ENCODE data around the gene BDP1.
"Not testable (repeated sequence)": the region's sequence is repeated elsewhere in the genome, so short reads cannot be mapped to it uniquely, and the experiment has no call there.

BDP1 gene

GRCh38 chr5:71441564-71441963 lies 13.9 kb upstream of the BDP1 start:
- not testable (repeated sequence) for H3K9me3 ChIP-seq (ENCODE audit: control insufficient read depth in 1 of 2, low read length in 2 of 2); H3K9ac ChIP-seq (ENCODE audit: low read depth in 1 of 2, low read length in 2 of 2); H3K27ac ChIP-seq (ENCODE audit: low read depth, low read length); H3K36me3 ChIP-seq (ENCODE audit: control insufficient read depth in 1 of 2, insufficient read depth in 2 of 2, low read length in 2 of 2); H3K27me3 ChIP-seq (ENCODE audit: control insufficient read depth in 1 of 2, insufficient read depth in 2 of 2, low read length in 2 of 2); H3K4me3 ChIP-seq (ENCODE audit: low read depth in 1 of 2, low read length in 2 of 2); H3K4me1 ChIP-seq (ENCODE audit: control insufficient read depth in 1 of 2, insufficient read depth in 2 of 2, low read length in 2 of 2)

DNA sequence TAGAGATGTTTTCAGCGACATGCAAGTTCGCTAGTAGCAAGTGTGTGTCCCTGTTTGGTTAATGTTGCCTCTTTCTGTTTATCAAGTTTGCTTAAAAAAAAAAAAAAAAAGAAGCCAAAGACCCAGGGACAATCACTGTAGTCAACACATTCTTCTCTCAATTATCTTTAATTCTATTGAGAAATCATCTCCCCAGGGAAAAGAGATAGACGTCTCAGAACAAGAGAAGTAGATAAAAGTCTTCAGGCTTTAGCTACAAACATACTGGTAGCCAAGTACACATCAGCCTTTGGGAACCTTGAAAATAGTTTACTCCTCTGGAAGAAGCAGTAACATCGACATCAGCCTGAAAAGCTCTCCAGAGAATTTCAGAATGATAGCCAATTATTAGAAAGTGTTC lies 11.6 kb upstream of the BDP1 start:
- H3K4me1 ChIP-seq (ENCODE audit: control insufficient read depth in 1 of 2, insufficient read depth in 2 of 2, low read length in 2 of 2); H3K27me3 ChIP-seq (ENCODE audit: control insufficient read depth in 1 of 2, insufficient read depth in 2 of 2, low read length in 2 of 2); H3K27ac ChIP-seq (ENCODE audit: low read depth, low read length); H3K9ac ChIP-seq (ENCODE audit: low read depth in 1 of 2, low read length in 2 of 2); H3K9me3 ChIP-seq (ENCODE audit: control insufficient read depth in 1 of 2, low read length in 2 of 2); H3K36me3 ChIP-seq (ENCODE audit: control insufficient read depth in 1 of 2, insufficient read depth in 2 of 2, low read length in 2 of 2); H3K4me3 ChIP-seq (ENCODE audit: low read depth in 1 of 2, low read length in 2 of 2): not testable (repeated sequence)

- H3K9ac ChIP-seq (ENCODE audit: low read depth in 1 of 2, low read length in 2 of 2); H3K4me1 ChIP-seq (ENCODE audit: control insufficient read depth in 1 of 2, insufficient read depth in 2 of 2, low read length in 2 of 2); H3K27ac ChIP-seq (ENCODE audit: low read depth, low read length); H3K9me3 ChIP-seq (ENCODE audit: control insufficient read depth in 1 of 2, low read length in 2 of 2); H3K4me3 ChIP-seq (ENCODE audit: low read depth in 1 of 2, low read length in 2 of 2); H3K27me3 ChIP-seq (ENCODE audit: control insufficient read depth in 1 of 2, insufficient read depth in 2 of 2, low read length in 2 of 2); H3K36me3 ChIP-seq (ENCODE audit: control insufficient read depth in 1 of 2, insufficient read depth in 2 of 2, low read length in 2 of 2): not testable (repeated sequence)
These were observed 10.4 kb upstream of the BDP1 start for GRCh38 chr5:71445015-71445414.

DNA sequence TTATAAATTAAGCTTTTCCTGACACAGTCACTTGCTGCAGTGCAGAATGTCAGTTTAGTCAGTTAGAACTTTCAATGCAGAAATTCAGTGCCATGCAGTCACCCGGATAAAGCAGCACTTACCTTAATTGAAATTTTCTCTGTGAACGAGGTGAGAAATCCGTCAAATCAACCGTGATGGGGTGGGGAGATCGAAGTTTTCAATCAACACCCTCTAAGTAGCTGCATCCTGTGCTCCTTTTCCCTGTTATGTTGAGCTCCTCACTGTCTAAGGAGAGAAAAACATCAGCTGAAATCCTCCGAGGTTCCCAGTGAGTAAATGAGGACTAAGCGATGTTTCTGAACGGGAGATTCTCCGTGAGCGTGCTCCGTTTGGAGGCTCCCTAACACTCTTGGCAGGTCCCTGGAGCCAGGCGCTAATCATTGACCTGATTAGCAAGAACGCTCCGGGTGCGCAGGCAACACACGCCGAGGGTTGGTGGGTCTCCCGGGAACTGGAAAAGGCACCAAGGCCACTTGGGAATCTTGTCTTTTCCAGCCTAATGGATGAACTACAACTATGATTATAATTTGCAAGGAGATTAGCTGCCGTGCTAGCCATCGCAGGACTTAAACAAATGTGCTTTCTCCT lies 9.8 kb upstream of the BDP1 start:
- not testable (repeated sequence) for H3K36me3 ChIP-seq (ENCODE audit: control insufficient read depth in 1 of 2, insufficient read depth in 2 of 2, low read length in 2 of 2); H3K9ac ChIP-seq (ENCODE audit: low read depth in 1 of 2, low read length in 2 of 2); H3K27ac ChIP-seq (ENCODE audit: low read depth, low read length); H3K9me3 ChIP-seq (ENCODE audit: control insufficient read depth in 1 of 2, low read length in 2 of 2); H3K4me1 ChIP-seq (ENCODE audit: control insufficient read depth in 1 of 2, insufficient read depth in 2 of 2, low read length in 2 of 2); H3K27me3 ChIP-seq (ENCODE audit: control insufficient read depth in 1 of 2, insufficient read depth in 2 of 2, low read length in 2 of 2)
- H3K4me3 ChIP-seq (ENCODE audit: low read depth in 1 of 2, low read length in 2 of 2) = peak overlapping the region in 1 of 2 donors; percentile 21

- not testable (repeated sequence) for H3K4me3 ChIP-seq (ENCODE audit: low read depth in 1 of 2, low read length in 2 of 2); H3K9me3 ChIP-seq (ENCODE audit: control insufficient read depth in 1 of 2, low read length in 2 of 2); H3K27ac ChIP-seq (ENCODE audit: low read depth, low read length); H3K27me3 ChIP-seq (ENCODE audit: control insufficient read depth in 1 of 2, insufficient read depth in 2 of 2, low read length in 2 of 2); H3K4me1 ChIP-seq (ENCODE audit: control insufficient read depth in 1 of 2, insufficient read depth in 2 of 2, low read length in 2 of 2); H3K9ac ChIP-seq (ENCODE audit: low read depth in 1 of 2, low read length in 2 of 2); H3K36me3 ChIP-seq (ENCODE audit: control insufficient read depth in 1 of 2, insufficient read depth in 2 of 2, low read length in 2 of 2)
These were observed 8.8 kb upstream of the BDP1 start for GRCh38 chr5:71446540-71447216.

DNA sequence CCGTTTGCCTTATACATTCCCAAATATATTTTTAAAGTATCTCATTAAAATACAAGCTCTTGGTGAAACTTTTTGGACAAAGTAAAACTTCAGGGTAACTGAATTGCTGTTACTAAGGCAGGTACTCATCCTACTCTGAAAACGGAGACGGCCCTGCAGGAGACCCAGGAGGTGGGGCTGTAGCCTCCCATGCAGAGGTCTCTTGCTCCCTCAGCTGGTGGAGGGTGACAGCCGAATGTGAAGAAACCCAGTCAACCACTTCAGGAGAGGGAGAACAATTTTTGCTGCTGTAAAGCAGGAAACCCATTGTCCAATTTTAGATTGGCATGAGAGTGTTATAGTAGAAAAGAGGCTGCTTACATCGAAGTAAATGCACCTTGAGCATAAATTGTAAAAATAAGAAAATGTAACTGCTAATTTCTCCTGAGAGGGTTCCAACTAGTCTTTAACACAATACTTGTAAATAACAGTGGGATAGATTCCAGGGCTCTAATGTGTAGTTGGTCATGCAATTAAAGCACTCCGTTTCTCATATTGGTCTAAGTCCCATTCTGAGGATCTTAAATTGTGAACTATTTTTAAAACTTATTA lies 8.1 kb upstream of the BDP1 start:
- not testable (repeated sequence) for H3K4me3 ChIP-seq (ENCODE audit: low read depth in 1 of 2, low read length in 2 of 2); H3K27me3 ChIP-seq (ENCODE audit: control insufficient read depth in 1 of 2, insufficient read depth in 2 of 2, low read length in 2 of 2)

DNA sequence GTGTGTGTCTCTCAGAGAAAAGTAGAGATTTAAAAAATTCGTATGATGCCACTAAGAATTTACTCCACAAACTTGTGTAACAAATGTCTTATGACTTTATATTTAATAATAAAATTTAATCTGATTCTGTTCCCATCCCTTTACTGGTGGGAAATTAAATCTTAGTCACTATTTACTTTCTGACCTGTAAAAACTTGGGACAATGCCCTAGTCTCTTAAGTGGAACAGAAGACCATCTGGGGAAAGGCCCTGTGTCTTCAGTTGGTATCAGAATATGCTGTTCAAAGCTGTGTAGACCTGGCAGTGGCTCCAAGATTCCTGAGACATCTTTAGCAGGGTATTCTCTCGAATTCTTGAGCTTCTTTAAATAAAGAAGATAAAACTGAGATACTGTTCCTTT lies 2.6 kb upstream of the BDP1 start:
- Histone ChIP-seq H3K27ac (ENCODE audit: low read depth, low read length) (no peak overlapping the region), H3K9me3 (ENCODE audit: control insufficient read depth in 1 of 2, low read length in 2 of 2) (no peaks in the 10 kb centered on the region), H3K4me3 (ENCODE audit: low read depth in 1 of 2, low read length in 2 of 2) (no peak overlapping the region), H3K27me3 (ENCODE audit: control insufficient read depth in 1 of 2, insufficient read depth in 2 of 2, low read length in 2 of 2) (peaks cover 5 to 6% of the 10 kb centered on the region in 2 donors), H3K4me1 (ENCODE audit: control insufficient read depth in 1 of 2, insufficient read depth in 2 of 2, low read length in 2 of 2) (peaks cover 6 to 7% of the 10 kb centered on the region in 2 donors), H3K9ac (ENCODE audit: low read depth in 1 of 2, low read length in 2 of 2) (no peak overlapping the region), H3K36me3 (ENCODE audit: control insufficient read depth in 1 of 2, insufficient read depth in 2 of 2, low read length in 2 of 2) (no peaks in the 10 kb centered on the region)

More for the DNA sequence above, 8.1 kb upstream of the BDP1 start:
- H3K4me1 ChIP-seq (ENCODE audit: control insufficient read depth in 1 of 2, insufficient read depth in 2 of 2, low read length in 2 of 2); H3K9ac ChIP-seq (ENCODE audit: low read depth in 1 of 2, low read length in 2 of 2); H3K27ac ChIP-seq (ENCODE audit: low read depth, low read length); H3K36me3 ChIP-seq (ENCODE audit: control insufficient read depth in 1 of 2, insufficient read depth in 2 of 2, low read length in 2 of 2); H3K9me3 ChIP-seq (ENCODE audit: control insufficient read depth in 1 of 2, low read length in 2 of 2): not testable (repeated sequence)

GRCh38 chr5:71454913-71455312 lies 538 bp upstream of the BDP1 start:
- peaks cover 6 to 7% of the 10 kb centered on the region in 2 donors for H3K4me1 ChIP-seq (ENCODE audit: control insufficient read depth in 1 of 2, insufficient read depth in 2 of 2, low read length in 2 of 2)

GRCh38 chr5:71456362-71456743 lies 902 bp downstream of the BDP1 start:
- no peaks in the 10 kb centered on the region for H3K9me3 ChIP-seq (ENCODE audit: control insufficient read depth in 1 of 2, low read length in 2 of 2)
- H3K4me3 ChIP-seq (ENCODE audit: low read depth in 1 of 2, low read length in 2 of 2) = peak overlapping the region; percentile 95 to 99
- H3K9ac ChIP-seq (ENCODE audit: low read depth in 1 of 2, low read length in 2 of 2) = peak overlapping the region; percentile 92 to 93
- H3K4me1 ChIP-seq (ENCODE audit: control insufficient read depth in 1 of 2, insufficient read depth in 2 of 2, low read length in 2 of 2) = peaks cover 6 to 7% of the 10 kb centered on the region in 2 donors
- no peak overlapping the region for H3K27ac ChIP-seq (ENCODE audit: low read depth, low read length)
- peaks cover 0 to 2% of the 10 kb centered on the region in 2 donors for H3K27me3 ChIP-seq (ENCODE audit: control insufficient read depth in 1 of 2, insufficient read depth in 2 of 2, low read length in 2 of 2)
- peaks cover 4 to 25% of the 10 kb centered on the region in 2 donors for H3K36me3 ChIP-seq (ENCODE audit: control insufficient read depth in 1 of 2, insufficient read depth in 2 of 2, low read length in 2 of 2)

More at GRCh38 chr5:71454913-71455312, 538 bp upstream of the BDP1 start:
- Histone ChIP-seq H3K9me3 (ENCODE audit: control insufficient read depth in 1 of 2, low read length in 2 of 2) (no peaks in the 10 kb centered on the region), H3K9ac (ENCODE audit: low read depth in 1 of 2, low read length in 2 of 2) (no peak overlapping the region), H3K4me3 (ENCODE audit: low read depth in 1 of 2, low read length in 2 of 2) (peak overlapping the region; percentile 95 to 99), H3K27me3 (ENCODE audit: control insufficient read depth in 1 of 2, insufficient read depth in 2 of 2, low read length in 2 of 2) (peaks cover 5 to 6% of the 10 kb centered on the region in 2 donors), H3K36me3 (ENCODE audit: control insufficient read depth in 1 of 2, insufficient read depth in 2 of 2, low read length in 2 of 2) (peaks cover 4 to 12% of the 10 kb centered on the region in 2 donors), H3K27ac (ENCODE audit: low read depth, low read length) (no peak overlapping the region)

DNA sequence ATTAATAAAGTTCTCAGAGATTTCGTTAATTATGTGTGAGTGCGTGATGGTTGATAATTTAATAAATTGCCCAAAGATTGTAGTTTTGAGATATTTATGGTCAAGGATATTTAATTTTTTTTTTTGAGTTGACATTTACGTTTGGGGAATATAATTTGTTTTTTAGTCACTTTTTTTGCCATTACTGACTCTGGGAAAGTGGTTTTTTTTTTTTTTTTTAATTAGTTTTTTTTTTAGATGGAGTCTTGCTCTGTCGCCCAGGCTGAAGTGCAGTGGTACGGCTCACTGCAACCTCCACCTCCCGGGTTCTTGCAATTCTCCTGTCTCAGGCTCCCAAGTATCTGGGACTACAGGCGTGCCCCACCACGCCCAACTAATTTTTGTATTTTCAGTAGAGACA lies 1.7 kb downstream of the BDP1 start:
- Histone ChIP-seq H3K36me3 (ENCODE audit: control insufficient read depth in 1 of 2, insufficient read depth in 2 of 2, low read length in 2 of 2) (peaks cover 4 to 32% of the 10 kb centered on the region in 2 donors), H3K4me3 (ENCODE audit: low read depth in 1 of 2, low read length in 2 of 2) (peak overlapping the region; percentile 95 to 99), H3K4me1 (ENCODE audit: control insufficient read depth in 1 of 2, insufficient read depth in 2 of 2, low read length in 2 of 2) (peaks cover 6 to 7% of the 10 kb centered on the region in 2 donors), H3K9ac (ENCODE audit: low read depth in 1 of 2, low read length in 2 of 2) (peak overlapping the region in 1 of 2 donors; percentile 92), H3K27ac (ENCODE audit: low read depth, low read length) (no peak overlapping the region), H3K9me3 (ENCODE audit: control insufficient read depth in 1 of 2, low read length in 2 of 2) (no peaks in the 10 kb centered on the region), H3K27me3 (ENCODE audit: control insufficient read depth in 1 of 2, insufficient read depth in 2 of 2, low read length in 2 of 2) (no peaks in the 10 kb centered on the region)
